ENCODE measurements around the gene GRK5.

DNA sequence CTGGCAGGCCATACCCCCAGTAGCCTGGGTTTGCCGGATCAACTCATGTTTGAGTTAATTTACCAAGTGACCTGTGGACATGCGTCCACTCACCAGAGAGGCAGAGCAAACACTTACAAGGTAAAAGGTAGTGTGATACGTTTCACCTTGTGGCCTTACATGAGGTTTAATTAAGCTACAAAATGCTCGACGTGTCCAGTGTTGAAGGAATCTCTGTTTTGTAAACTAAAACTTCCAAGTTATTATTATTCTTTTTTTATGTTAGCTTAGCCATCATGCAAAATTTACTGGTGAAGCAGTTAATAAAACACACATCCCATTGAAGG, 292.3 kb downstream of the GRK5 start:
- TF ChIP-seq, protein P1, sequence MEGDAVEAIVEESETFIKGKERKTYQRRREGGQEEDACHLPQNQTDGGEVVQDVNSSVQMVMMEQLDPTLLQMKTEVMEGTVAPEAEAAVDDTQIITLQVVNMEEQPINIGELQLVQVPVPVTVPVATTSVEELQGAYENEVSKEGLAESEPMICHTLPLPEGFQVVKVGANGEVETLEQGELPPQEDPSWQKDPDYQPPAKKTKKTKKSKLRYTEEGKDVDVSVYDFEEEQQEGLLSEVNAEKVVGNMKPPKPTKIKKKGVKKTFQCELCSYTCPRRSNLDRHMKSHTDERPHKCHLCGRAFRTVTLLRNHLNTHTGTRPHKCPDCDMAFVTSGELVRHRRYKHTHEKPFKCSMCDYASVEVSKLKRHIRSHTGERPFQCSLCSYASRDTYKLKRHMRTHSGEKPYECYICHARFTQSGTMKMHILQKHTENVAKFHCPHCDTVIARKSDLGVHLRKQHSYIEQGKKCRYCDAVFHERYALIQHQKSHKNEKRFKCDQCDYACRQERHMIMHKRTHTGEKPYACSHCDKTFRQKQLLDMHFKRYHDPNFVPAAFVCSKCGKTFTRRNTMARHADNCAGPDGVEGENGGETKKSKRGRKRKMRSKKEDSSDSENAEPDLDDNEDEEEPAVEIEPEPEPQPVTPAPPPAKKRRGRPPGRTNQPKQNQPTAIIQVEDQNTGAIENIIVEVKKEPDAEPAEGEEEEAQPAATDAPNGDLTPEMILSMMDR (IDR thresholded peaks at IDR 0.05 in 4 of 5, conservative IDR thresholded peaks at IDR 0.05 in 1 of 5) = no peak
- TF ChIP-seq POLR2A (IDR thresholded peaks at IDR 0.05) = no peak
